HG03520 (cell line): Measurements from ENCODE around the gene SIM2.
"Not testable (repeated sequence)": the region's sequence is repeated elsewhere in the genome, so short reads cannot be mapped to it uniquely, and the experiment has no call there.

Experiments
- ATAC-seq: cut with Tn5 transposase; IDR thresholded peaks from one replicate; pipeline ENCODE4 v1.9.1; 2021; ENCODE audit warnings: mild to moderate bottlenecking, moderate library complexity; ENCODE audit not compliant: unreplicated experiment

Gene SIM2, protein sequence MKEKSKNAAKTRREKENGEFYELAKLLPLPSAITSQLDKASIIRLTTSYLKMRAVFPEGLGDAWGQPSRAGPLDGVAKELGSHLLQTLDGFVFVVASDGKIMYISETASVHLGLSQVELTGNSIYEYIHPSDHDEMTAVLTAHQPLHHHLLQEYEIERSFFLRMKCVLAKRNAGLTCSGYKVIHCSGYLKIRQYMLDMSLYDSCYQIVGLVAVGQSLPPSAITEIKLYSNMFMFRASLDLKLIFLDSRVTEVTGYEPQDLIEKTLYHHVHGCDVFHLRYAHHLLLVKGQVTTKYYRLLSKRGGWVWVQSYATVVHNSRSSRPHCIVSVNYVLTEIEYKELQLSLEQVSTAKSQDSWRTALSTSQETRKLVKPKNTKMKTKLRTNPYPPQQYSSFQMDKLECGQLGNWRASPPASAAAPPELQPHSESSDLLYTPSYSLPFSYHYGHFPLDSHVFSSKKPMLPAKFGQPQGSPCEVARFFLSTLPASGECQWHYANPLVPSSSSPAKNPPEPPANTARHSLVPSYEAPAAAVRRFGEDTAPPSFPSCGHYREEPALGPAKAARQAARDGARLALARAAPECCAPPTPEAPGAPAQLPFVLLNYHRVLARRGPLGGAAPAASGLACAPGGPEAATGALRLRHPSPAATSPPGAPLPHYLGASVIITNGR

DNA sequence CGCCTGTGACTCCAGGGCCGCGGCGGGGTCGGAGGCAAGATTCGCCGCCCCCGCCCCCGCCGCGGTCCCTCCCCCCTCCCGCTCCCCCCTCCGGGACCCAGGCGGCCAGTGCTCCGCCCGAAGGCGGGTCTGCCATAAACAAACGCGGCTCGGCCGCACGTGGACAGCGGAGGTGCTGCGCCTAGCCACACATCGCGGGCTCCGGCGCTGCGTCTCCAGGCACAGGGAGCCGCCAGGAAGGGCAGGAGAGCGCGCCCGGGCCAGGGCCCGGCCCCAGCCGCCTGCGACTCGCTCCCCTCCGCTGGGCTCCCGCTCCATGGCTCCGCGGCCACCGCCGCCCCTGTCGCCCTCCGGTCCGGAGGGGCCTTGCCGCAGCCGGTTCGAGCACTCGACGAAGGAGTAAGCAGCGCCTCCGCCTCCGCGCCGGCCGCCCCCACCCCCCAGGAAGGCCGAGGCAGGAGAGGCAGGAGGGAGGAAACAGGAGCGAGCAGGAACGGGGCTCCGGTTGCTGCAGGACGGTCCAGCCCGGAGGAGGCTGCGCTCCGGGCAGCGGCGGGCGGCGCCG, at the start of gene SIM2:
Gene SIM2 (plus strand): TSS at position 135 of the 565 bp plus-strand sequence. CDS start 632 bp downstream, outside the sequence.
- ATAC-seq, result no peak

DNA sequence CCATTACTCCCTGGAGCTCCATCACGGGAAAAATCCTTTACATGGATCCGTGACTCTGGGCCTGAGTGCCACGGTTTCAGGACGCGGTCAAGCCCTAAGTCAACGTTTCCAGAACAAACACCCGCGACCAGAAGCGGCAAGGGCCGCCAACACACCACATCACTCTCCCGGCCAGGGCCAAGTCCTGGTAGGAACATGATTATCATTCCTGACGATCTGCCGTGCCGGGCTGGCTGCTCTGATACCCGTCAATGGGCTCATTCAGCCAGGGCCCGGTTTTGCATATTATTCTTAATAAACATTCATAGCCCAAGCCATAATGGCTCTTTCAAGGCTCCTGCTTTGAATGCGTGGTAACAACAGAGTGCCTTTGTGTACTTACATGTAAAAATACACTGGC, 44.6 kb upstream of the SIM2 start:
- no peak for ATAC-seq

DNA sequence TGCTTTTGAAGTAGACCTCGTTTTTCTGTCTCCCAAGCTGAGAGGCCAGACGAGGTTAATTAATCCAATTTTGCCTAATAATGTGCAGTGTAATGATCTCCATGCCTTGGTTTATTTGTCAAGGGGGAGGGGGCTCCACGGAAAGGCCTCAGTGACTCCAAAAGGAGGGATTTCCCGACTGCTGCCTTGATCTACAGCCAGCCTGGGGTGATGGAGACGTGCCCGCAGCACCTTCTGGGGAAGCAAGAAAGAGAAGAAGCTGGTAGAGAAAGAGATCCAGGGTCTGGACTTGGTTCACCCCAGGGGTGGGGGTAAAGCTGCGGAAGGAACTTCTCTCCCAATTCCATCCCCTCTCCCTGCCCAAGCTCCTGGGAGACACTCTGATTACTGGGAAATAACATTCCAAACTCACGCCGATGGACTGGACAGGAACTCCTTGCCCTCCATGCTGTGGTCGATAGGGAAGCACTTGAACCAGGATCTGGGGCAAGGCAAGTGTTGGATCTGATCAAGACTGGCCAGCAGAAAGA, 44.1 kb upstream of the SIM2 start:
- ATAC-seq, result no peak

DNA sequence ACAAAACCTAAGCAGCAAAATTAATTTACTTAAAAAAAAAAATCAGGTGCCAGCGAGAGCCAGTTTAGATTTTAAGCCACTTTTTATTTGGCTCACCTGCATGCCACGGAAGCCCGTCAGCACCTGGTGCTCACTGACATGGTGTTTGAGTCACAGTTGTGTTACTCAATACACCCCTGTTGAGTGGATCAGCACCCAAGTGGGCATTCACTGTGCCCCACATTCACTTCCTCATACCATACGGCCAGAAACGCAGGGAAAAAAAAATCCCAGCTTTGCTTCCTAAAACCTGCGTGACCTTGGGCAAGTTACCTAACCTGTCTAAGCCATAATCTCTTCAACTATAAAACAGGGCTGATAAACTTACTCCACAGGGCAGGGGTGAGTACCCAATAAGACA, 42.8 kb upstream of the SIM2 start:
- no peak for ATAC-seq

DNA sequence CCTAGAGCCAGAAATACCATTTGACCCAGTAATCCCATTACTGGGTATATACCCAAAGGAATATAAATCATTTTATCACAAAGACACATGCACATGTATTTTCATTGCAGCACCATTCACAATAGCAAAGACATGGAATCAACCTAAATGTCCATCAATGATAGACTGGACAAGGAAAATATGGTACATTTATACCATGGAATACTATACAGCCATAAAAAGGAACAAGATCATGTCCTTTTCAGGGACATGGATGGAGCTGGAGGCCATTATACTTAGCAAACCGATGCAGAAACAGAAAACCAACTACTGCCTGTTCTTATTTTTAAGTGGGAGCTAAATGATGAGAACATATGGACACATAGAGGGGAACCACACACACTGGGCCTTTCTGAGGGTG, 41.6 kb upstream of the SIM2 start:
- not testable (repeated sequence) for ATAC-seq

DNA sequence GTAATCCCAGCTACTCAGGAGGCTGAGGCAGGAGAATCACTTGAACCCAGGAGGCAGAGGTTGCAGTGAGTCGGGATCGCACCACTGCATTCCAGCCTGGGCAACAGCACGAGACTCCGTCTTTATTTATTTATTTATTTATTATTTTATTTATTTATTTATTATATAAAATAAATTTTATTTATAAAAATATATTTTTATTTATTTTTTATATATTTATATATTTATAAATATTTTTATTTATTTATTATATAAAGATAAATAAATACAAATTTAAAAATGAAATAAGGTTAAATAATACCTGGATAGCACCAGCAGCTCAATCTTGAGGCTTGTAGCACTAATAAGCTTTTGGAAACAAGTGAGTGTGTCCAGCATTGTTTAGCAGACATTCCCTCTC, 40.9 kb upstream of the SIM2 start:
- ATAC-seq, result no peak

DNA sequence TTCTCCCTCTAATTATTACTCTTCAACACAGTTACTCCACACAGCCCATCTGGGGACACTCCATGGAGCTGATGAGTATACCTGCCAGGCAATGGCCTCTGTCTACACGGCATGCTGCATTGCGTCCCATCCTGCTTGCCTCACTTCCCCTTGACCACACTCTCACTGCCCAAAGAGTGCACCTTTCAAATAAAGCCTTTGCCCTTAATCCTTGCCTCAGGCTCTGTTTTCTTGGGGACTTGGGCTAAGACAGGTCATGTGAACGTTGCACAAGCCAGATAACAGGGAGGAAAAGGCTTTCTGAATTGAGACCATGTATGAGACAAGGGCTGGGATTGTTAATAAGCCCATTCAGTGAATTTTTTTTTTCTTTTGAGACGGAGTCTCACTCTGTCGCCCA, 40.0 kb upstream of the SIM2 start:
- ATAC-seq, result no peak

DNA sequence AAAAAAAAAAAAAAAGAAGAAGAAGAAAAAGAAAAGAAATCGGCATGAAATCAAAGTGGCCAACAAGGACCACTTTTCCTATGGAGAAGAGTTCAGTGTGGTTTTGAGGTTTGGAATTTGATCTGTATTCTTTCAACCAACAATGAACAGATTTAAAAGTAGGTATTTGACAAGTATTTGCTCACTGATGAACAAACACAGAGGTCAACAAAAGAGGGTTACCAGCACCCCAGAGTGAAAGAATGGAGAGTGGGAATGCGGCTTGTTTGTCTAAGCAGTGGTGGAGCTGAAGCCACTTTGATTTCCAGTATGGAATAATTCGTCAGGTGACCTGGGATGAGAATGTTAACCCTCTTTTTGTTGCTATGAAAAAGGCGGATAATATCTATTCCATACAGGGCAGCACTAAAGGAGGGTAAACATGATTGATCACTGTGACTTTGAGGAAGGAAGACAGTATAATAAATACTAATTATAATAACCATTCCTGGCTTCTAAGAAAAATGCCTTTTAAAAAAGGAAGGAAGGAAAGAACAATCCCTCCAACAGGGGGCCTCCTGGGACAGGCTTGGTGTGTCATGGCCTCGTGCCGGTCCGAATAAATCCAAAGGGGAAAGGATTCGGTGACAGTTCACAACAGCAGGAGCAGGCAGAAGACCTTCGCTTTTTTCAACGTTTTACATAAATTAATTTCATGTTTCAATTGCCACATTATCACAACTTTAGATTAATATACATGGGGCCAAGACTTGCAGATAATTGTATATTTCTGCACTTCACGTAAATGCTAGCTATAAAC, 37.2 kb upstream of the SIM2 start:
- ATAC-seq, result no peak

DNA sequence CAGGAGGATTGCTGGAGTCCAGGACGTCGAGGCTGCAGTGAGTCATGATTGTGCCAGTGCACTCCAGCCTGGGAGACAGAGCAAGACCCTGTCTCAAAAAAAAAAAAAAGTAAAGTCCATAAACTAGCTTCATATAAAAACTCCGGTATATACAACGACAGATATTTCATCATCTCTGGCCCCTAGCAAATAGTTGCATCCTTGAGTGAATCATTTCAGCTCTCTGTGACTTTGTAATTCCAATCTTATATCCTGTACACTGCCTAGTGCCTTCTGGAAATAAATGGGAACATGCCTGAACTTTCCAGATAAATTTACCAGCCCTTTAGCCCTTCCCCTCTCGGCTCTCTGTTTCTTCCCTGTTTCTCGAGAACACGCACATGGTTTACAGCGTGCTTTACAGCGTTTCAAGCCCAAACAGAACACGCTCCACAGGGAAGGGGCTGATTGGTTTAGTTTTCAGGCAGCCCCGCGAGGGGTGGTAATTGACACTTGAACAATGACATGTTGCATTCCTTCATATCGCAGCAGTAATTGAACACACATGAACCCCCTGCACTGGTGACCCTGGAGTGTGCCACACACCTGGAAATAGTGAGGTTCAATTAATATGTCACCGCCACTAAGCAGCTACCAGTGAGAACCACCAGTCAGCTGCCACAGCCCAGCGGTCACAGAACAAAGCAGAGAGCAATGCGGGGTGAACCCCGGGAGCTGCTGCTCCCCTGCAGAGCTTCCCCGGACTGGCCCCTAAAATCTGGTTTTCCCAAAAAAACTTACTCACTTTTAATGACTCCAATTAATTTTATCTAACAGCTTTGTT, 35.7 kb upstream of the SIM2 start:
- no peak for ATAC-seq

DNA sequence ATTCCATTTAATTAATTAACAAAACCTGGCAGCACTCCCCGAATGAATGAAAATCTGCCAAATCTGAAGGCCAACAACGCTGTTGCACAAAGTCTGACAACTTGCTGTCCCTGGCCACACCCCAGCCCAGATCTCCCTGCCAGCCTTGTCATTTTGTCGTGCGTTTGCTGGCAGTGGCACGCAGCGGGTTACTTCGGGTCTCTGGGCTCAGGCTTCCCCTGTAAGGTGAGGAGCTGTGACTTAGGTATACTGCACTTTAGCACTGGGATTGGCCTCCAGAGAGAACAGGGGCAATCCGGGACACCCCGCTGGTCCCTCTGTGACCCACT, 34.3 kb upstream of the SIM2 start:
- no peak for ATAC-seq

DNA sequence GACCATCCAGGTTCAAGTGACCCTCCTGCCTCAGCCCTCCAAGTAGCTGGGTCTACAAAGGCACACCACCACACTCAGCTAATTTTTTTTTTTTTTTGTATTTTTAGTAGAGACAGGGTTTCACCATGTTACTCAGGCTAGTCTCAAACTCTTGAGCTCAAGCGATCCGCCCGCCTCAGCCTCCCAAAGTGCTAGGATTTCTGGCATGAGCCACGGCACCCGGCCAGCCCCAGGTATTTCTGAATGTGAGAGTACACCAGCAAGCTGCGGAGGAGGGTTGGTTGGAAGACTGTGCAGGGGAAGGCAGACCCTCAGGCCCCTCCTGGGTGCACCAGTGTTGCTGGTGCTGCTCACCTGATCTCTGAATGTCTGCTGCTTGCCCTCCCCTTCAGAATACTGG, 33.1 kb upstream of the SIM2 start:
- ATAC-seq, result no peak

DNA sequence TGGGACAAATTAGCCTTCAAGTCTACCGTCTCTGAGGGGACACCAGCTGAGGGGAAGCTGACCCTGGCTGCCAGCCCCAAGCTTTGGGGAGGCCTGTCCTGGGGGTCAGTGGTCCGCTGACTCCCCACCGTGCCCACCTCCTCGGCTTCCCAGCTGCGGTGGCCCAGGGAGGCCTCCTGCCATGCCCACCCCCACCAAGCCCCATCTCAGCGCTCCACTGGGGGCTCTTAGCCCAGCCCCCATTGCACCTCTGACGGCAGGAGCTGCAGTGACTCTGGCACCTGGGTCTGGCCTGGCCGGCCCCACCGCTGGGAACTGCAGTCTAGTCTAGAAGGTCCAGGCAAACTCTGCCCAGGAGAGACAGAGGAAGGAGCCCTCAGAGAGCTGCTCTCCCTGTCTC, 30.2 kb upstream of the SIM2 start:
- ATAC-seq, result no peak

DNA sequence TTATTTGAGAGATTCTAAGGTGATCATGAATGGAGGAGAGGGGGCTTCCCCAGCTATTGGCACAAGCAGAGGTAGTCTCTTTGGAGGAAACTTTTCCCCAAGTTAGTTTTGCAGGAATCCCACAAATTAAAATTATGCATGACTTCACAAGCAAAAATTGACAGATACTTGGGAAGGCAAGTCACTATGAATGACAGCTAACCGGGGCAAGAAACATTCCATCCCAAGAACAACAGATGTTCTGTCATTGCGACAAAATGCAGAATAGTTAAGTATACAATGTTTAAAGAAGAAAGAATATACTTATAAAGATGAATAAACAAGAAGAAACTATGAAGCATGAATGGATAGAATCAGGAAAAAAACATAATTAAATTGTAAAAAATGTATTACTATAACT, 27.1 kb upstream of the SIM2 start:
- no peak for ATAC-seq

DNA sequence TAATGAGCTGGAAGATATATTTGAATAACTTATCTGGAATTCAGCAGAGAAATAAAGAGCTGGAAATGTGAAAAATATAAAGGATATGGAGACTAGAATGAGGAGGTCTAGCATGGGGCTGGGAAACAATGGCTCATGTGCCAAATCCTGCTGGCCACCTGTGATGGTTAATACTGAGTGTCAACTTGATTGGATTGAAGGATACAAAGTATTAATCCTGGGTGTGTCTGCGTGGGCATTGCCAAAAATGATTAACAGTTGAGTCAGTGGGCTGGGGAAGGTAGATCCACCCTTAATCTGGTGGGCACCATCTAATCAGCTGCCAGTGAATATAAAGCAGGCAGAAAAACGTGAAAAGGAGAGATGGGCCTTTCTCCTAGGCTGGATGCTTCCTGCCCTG, 26.6 kb upstream of the SIM2 start:
- not testable (repeated sequence) for ATAC-seq

DNA sequence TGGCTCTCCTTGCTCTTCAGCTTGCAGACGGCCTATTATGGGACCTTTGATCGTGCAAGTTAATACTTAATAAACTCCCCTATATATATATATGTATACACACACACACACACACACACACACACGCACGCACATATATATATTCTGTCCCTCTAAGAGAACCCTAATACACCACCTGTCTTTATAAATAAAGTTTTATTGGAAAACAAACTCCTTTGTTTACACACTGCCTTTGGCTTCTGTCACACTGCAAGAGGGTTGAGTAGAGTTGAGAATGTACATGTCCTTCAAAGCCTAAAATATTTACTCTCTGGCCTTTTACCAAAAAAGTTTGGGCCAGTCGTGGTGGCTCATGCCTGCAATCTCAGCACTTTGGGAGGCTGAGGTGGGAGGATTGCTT, 26.2 kb upstream of the SIM2 start:
- no peak for ATAC-seq

DNA sequence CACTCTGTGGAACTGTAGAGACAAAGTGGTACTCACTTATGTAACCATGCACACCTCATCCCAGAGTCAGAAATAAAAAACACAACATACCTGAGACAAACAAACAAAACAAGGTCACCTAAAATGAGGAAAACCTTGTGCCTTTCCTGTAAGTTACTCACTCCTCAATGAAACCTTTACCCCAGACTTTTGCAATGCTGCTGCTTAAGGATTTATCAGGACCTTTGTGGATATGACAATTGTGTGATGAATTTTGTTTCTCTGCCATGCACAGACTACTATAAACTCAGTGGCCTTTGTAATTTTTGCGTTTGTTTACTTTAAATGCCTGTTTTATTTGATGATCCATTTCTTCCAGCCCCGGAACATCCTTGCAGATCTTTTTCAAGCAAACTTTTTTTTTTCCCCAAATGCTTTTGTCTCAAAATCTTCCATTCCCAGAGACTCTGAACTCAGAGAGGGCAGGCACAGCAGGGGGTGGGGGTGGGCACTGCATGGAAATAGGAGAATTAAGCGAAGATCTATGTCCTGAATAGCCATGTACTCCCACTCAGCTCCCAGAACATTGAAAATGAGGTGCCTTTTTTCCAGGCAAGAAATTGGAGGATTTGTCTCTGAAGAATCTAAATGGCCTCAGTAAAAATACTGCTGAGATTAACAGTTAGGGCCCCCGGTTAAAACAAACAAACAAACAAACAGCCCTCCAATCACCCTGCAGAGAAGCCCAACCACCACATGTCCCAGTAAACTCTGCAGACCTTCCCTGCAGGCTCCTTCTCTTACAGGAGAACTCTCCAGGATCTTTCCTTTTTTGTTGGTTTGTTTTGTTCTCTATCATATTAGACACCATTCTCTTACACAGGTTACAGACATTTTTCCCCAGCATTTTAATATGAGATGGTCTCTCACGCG, 22.6 kb upstream of the SIM2 start:
- no peak for ATAC-seq

DNA sequence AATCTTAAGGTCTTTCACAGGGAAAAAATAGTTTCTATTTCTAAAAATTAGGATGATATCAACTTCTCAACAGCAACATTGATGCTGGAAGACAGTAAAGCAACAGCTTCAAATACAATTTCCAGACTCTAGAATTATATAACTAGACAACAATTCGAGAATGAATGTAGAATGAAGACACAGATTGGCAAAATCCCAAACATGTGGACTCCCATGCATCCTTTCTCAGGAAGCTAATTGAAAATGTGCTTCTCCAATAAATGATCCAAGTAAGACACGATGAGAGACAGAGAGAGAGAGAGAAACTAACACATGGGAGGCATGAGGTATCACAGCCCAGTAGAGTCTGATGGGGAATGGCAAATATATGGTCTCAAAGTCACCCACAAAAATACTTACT, 21.5 kb upstream of the SIM2 start:
- ATAC-seq, result no peak

DNA sequence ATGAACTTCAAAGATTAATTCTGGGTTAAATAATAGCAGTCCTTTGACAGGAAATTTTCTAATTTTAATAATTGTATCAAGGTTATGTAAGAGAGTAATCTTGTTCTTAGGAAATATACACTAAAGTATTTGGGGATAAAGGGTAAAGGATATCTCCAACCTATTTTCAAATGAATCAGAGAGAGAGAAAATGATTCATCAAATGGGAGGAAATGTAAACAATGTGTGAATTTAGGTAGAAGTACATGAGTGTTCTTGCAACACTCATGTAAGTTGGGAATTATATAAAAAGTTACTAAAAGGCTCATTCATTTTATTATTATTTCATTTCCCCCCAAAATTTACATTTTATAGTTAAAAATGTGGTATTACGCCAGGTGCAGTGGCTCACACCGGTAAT, 20.4 kb upstream of the SIM2 start:
- no peak for ATAC-seq

DNA sequence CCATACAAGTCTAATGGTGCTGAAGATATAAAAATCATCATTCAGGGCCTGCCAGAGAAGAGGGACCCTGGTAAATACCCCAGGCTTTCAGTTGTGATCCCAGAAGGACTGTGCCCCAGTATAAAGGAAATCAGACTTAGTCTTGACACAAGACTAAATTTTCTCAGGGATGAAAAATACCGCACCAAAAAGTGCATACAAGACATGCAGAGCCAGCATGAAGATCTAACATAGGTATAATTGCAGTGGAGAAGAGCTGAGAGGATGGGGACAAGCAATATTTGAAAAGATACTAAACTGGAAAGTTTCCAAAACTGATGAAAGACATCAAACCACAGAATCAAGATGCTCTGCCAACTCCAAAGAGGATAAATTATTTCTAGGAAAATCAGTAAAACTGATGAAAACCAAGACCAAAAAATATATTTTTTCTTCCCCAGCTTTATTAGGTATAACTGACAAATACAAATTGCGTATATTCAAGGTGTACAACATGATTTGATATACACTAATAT, 17.7 kb upstream of the SIM2 start:
- ATAC-seq, result no peak
